Measurements from ENCODE around the gene CACNB2. TPM values are rescaled to one million over a fixed set of nuclear protein-coding genes. Genes with fewer than 3 reads are reported as not detected.
"Not testable (repeated sequence)": the region's sequence is repeated elsewhere in the genome, so short reads cannot be mapped to it uniquely, and the experiment has no call there.

CACNB2 gene
- total RNA-seq, 1 donor from 2014 or later, result not detected

DNA sequence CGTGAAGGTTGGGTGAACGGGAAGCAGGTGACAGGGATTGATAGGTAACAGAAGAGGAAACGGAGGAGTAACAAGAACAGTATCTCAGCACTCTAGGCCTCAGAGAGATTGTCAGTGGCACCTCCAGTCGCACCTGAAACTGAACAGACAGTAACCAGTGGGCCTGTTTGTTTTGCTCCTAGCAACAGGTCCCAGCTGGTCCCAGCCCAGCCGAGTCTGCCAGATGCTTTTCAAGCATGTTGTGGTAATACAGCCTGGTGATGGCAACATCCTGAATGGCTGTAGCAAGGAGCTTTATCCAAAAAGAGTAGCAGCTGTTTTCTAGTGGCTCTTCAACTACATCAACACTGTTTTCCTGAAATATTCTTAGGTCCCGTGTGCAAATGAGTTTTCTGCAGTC, 4.7 kb downstream of the CACNB2 start:
- DNase-seq (ENCODE audit: low read depth, low spot score), result no peak

DNA sequence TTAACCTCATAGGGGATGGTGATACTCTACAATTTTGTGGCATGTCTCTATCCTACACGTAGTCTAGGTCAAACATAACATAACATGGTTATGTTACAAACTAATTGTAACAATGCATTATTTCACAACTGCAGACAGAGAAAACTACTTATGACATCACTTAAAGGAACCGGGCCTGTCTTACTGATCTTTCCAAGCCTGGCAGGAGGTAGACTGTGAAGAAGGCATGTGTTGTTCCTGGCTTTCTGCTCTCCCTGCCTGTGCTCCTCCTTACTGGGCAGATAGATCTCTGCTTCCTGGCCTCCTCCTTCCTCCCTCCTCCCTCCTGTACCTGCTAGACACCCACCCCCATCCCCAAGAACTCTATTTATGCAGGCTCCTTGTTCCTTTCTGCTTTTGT, 5.4 kb downstream of the CACNB2 start:
- DNase-seq (ENCODE audit: low read depth, low spot score), result no peak

- no peak for DNase-seq (ENCODE audit: low read depth, low spot score)
Observed at GRCh38 chr10:18149196-18149800, 9.1 kb downstream of the CACNB2 start.

GRCh38 chr10:18151356-18151890, 11.2 kb downstream of the CACNB2 start:
- DNase-seq (ENCODE audit: low read depth, low spot score), result no peak

- DNase-seq (ENCODE audit: low read depth, low spot score), result not testable (repeated sequence)
Observed at GRCh38 chr10:18153381-18153780, 13.2 kb downstream of the CACNB2 start.

DNA sequence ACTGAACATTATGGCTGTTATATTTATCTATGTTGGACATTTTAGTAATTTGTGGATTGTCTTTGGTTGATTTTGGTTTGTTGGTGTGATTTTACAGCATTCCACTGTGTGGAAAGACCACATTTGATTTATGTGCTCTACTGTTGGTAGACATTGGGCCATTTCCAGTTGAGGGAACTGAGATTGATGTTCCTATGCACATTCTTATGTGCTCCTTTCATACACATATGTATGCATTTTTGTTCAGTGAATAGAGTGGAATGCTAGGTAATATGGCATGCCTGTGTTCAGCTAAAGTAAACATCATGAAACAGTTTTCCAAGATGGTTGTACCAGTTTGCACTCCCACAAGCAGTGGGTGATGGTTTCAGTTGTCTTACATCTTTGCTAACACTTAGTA, 15.1 kb downstream of the CACNB2 start:
- no peak for DNase-seq (ENCODE audit: low read depth, low spot score)

- not testable (repeated sequence) for DNase-seq (ENCODE audit: low read depth, low spot score)
Observed at GRCh38 chr10:18156797-18157196, 16.6 kb downstream of the CACNB2 start.

DNA sequence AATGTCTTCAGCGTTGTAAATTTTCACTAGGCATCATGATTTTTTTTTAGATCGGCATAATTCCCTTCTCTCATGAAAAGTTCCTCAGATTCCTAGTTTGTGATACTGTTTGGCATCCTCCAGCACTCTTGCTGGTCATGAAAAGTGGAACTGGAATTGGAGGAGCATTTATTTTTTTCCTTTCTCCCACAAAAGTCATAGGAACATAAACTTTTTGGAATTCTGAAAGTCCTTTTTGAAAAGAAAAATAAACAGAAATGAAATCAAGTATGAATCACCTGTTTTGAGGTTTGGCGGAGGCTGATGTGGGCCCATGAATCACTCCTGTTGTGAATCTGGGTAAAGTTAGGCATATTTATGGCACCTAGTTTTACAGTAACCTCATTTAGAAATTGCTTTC, 17.7 kb downstream of the CACNB2 start:
- no peak for DNase-seq (ENCODE audit: low read depth, low spot score)

- DNase-seq (ENCODE audit: low read depth, low spot score), result no peak
Observed at GRCh38 chr10:18158773-18159265, 18.6 kb downstream of the CACNB2 start.

- no peak for DNase-seq (ENCODE audit: low read depth, low spot score)
Observed at GRCh38 chr10:18159557-18159956, 19.3 kb downstream of the CACNB2 start.

DNA sequence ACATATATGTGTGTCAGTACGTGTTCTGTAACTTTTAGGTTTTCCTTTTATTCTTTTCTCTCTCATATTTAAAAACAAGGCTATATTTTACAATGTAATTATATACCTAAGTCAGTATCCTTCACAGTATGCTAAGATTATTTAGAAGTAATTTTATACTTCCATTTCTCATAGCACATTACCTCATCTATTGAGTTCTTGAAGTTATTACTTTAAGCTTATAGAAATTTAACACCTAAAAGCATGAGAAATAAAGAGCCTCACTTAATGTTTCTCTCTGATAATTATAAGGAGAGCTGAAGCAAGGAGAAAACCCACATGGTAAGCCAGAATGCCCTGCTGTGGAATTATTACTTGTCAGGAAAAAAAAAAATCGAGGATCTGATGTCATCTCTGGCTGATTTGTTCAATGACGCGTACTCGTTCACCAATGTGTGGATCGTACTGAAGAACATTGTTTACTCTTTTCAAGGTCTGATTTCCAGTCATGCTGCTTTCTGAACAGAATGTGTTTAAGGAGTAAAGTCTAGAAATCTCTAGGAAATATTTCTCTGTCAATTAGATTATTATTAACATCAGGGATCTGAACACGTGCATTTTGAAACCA, 21.9 kb downstream of the CACNB2 start:
- no peak for DNase-seq (ENCODE audit: low read depth, low spot score)

GRCh38 chr10:18164093-18164492, 23.9 kb downstream of the CACNB2 start:
- no peak for DNase-seq (ENCODE audit: low read depth, low spot score)

- DNase-seq (ENCODE audit: low read depth, low spot score), result no peak
Observed at GRCh38 chr10:18164748-18165361, 24.6 kb downstream of the CACNB2 start.

DNA sequence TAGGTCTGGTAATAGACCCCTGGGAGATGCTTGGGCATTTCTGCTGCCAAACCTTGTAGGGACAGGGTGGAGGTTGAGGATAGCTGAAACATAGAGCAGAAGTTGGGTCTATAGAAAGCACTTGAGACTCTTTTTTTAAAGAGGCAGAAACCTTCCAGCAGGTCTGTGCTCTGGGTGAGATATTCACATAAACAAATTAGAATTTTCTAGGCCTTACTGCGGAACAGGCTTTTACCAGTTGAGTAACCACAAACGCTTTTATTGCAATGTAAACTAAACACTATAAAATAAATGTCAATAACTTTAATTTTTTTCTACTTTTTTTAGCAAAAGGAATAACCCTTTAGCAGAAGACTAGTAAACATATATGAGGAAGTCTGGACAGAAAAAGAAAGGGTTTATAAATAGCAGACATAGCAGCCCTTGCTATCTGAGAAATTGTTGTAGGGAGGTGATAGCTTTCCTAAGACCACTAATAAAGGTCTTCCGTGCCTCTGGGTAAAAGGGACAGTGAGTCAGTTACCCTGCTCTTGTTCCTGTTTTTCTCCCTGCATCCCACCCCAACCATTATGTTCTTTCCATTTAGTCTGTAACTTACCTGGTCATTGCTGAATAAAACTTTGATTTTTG, 38.7 kb downstream of the CACNB2 start:
- DNase-seq (ENCODE audit: low read depth, low spot score), result no peak

DNA sequence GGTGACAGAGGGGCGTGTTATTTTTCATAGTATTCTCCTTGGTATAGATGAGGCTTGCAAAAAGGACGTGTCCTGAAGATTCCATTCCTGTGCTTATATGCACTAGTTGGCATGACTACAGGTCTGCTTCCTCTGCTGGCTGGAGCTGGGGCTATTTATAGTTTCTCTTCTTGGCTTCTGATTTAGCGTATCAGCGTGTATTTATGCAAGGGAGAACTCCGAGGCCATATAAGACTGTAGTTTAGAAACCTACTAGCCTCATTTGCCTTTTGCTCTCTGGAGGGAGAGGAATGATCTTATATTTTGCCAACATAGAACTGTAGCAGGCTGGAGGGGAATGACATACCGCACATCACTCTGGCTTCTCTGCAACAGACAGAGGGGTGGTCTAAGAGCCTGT, 39.7 kb downstream of the CACNB2 start:
- no peak for DNase-seq (ENCODE audit: low read depth, low spot score)

- DNase-seq (ENCODE audit: low read depth, low spot score), result not testable (repeated sequence)
Observed at GRCh38 chr10:18181382-18181781, 41.2 kb downstream of the CACNB2 start.

GRCh38 chr10:18185621-18186020, 45.4 kb downstream of the CACNB2 start:
- DNase-seq (ENCODE audit: low read depth, low spot score), result no peak

GRCh38 chr10:18190840-18191239, 50.6 kb downstream of the CACNB2 start:
- no peak for DNase-seq (ENCODE audit: low read depth, low spot score)

- DNase-seq (ENCODE audit: low read depth, low spot score), result no peak
Observed at GRCh38 chr10:18194634-18195033, 54.4 kb downstream of the CACNB2 start.

- no peak for DNase-seq (ENCODE audit: low read depth, low spot score)
Observed at GRCh38 chr10:18195060-18195799, 55.0 kb downstream of the CACNB2 start.

- no peak for DNase-seq (ENCODE audit: low read depth, low spot score)
Observed at GRCh38 chr10:18196806-18197550, 56.8 kb downstream of the CACNB2 start.

Data from pulmonary artery endothelial cell (primary cell).